GM12891 (cell line): Measurements from ENCODE around the gene POLR3B.
A peak's percentile ranks its signal among the peaks of the same experiment; 100 is the strongest.
"Not testable (repeated sequence)": the region's sequence is repeated elsewhere in the genome, so short reads cannot be mapped to it uniquely, and the experiment has no call there.

Experiments
- DNase-seq: peaks from one replicate; pipeline ENCODE4 v3.0.0; 2011; ENCODE audit warnings: low spot score; ENCODE audit not compliant: insufficient read length
- FAIRE-seq: peaks from 2 replicates; lab custom pipeline; 2011; peaks lifted over from hg19 to GRCh38; lab: Jason Lieb, UNC
- PAX5 ChIP-seq: IDR thresholded peaks from 2 replicates; pipeline ENCODE4 v1.6.1; 2011; ENCODE audit warnings: low read length, moderate library complexity, mild to moderate bottlenecking; ENCODE audit not compliant: insufficient read depth, severe bottlenecking
- POLR2A ChIP-seq: IDR thresholded peaks from 2 replicates; pipeline ENCODE4 v1.6.1; 2011; ENCODE audit warnings: low read depth, low read length, control low read depth
- POLR2AphosphoS5 ChIP-seq: IDR thresholded peaks from 2 replicates; pipeline ENCODE4 v1.6.1; 2011; ENCODE audit warnings: low read depth, low read length, control low read depth
- POU2F2 ChIP-seq: IDR thresholded peaks from 2 replicates; pipeline ENCODE4 v1.6.1; 2011; ENCODE audit warnings: low read depth, mild to moderate bottlenecking, control low read depth, low read length, moderate library complexity
- SPI1 ChIP-seq: IDR thresholded peaks from 2 replicates; pipeline ENCODE4 v1.6.1; 2011; ENCODE audit warnings: low read depth, low read length, control low read depth
- TAF1 ChIP-seq: IDR thresholded peaks from 2 replicates; pipeline ENCODE4 v1.6.1; 2011; ENCODE audit warnings: low read depth, low read length, control low read depth

The POLR3B gene

GRCh38 chr12:106459534-106459933 is 102.0 kb downstream of the POLR3B start:
- DNase-seq, result no peak
- TF ChIP-seq TAF1 (no peak), POLR2AphosphoS5 (no peak), POLR2A (no peak), SPI1 (no peak), PAX5 (no peak)

GRCh38 chr12:106461730-106462129 is 104.2 kb downstream of the POLR3B start:
- DNase-seq (no peak), FAIRE-seq (no peak)
- no peak for TF ChIP-seq PAX5
- no peak for TF ChIP-seq POLR2A
- no peak for TF ChIP-seq POLR2AphosphoS5
- TF ChIP-seq POU2F2, result no peak
- TF ChIP-seq SPI1, result no peak
- TF ChIP-seq TAF1, result no peak

More at GRCh38 chr12:106459534-106459933, 102.0 kb downstream of the POLR3B start:
- FAIRE-seq, result no peak

GRCh38 chr12:106465605-106466004 is 108.1 kb downstream of the POLR3B start:
- DNase-seq, FAIRE-seq: not testable (repeated sequence)

- DNase-seq, FAIRE-seq: not testable (repeated sequence)
These were observed 118.1 kb downstream of the POLR3B start for GRCh38 chr12:106475662-106476061.

GRCh38 chr12:106477627-106478026 is 120.1 kb downstream of the POLR3B start:
- DNase-seq, result not testable (repeated sequence)

GRCh38 chr12:106480251-106480650 is 122.7 kb downstream of the POLR3B start:
- DNase-seq, result no peak
- no peak for TF ChIP-seq PAX5
- no peak for TF ChIP-seq POLR2AphosphoS5
- TF ChIP-seq TAF1, result no peak
- no peak for TF ChIP-seq POLR2A
- no peak for TF ChIP-seq POU2F2
- no peak for TF ChIP-seq SPI1
- no peak for FAIRE-seq

More at GRCh38 chr12:106477627-106478026, 120.1 kb downstream of the POLR3B start:
- FAIRE-seq, result not testable (repeated sequence)

GRCh38 chr12:106481246-106481645 is 123.7 kb downstream of the POLR3B start:
- DNase-seq (no peak), FAIRE-seq (peak; percentile 9)
- TF ChIP-seq SPI1, result no peak
- no peak for TF ChIP-seq TAF1
- no peak for TF ChIP-seq POLR2A
- TF ChIP-seq PAX5, result no peak
- TF ChIP-seq POLR2AphosphoS5, result no peak
- TF ChIP-seq POU2F2, result no peak

GRCh38 chr12:106487664-106488063 is 130.1 kb downstream of the POLR3B start:
- DNase-seq, result no peak
- TF ChIP-seq POLR2AphosphoS5, result no peak
- TF ChIP-seq SPI1, result peak; percentile 62; the same call in 1 of the 2 replicates
- no peak for FAIRE-seq

- FAIRE-seq, result no peak
- DNase-seq, result no peak
- TF ChIP-seq PAX5 (no peak), POLR2AphosphoS5 (no peak), POLR2A (no peak), SPI1 (no peak), TAF1 (no peak), POU2F2 (no peak)
These were observed 131.3 kb downstream of the POLR3B start for GRCh38 chr12:106488884-106489283.

- TF ChIP-seq POLR2AphosphoS5 (no peak), PAX5 (no peak), POLR2A (no peak), POU2F2 (no peak), TAF1 (no peak), SPI1 (no peak)
- FAIRE-seq, result no peak
- DNase-seq, result no peak
These were observed 132.7 kb downstream of the POLR3B start for GRCh38 chr12:106490264-106490663.

- TF ChIP-seq SPI1 (no peak), TAF1 (no peak), POU2F2 (no peak), POLR2AphosphoS5 (no peak), PAX5 (no peak), POLR2A (no peak)
- no peak for FAIRE-seq
- DNase-seq, result no peak
These were observed 135.3 kb downstream of the POLR3B start for GRCh38 chr12:106492857-106493256.
